Kidney epithelial cell (primary cell): ENCODE results near the gene PRKRIP1. TPM values are rescaled to one million over a fixed set of nuclear protein-coding genes. Genes with fewer than 3 reads are reported as not detected.
"Not testable (repeated sequence)": the region's sequence is repeated elsewhere in the genome, so short reads cannot be mapped to it uniquely, and the experiment has no call there.

Experiments used
- DNase-seq: peaks from one replicate; pipeline ENCODE4 v3.0.0-alpha.2; 2010; ENCODE audit warnings: low read depth
- H3K27me3 ChIP-seq: 2 replicates; pipeline ENCODE4 v1.6.0; 2011; ENCODE audit warnings: low read length; ENCODE audit not compliant: control insufficient read depth, insufficient read depth
- H3K36me3 ChIP-seq: 2 replicates; pipeline ENCODE4 v1.5.1; 2011; ENCODE audit warnings: low read length; ENCODE audit not compliant: control insufficient read depth, insufficient read depth
- H3K4me3 ChIP-seq: 2 replicates; pipeline ENCODE4 v1.5.1; 2011; ENCODE audit warnings: low read depth, mild to moderate bottlenecking, control low read depth, low read length
- CTCF ChIP-seq: IDR thresholded peaks from 2 replicates; pipeline ENCODE4 v1.5.1; 2011; ENCODE audit warnings: mild to moderate bottlenecking, moderate library complexity, low read length, control low read depth, inconsistent platforms; ENCODE audit not compliant: insufficient read depth, poor library complexity, severe bottlenecking
- total RNA-seq: library from RNA; depleted of rRNA; stranded (reverse); fragments of >200 nt; gene quantifications from 2 replicates; pipeline ENCODE4 v1.2.3, GENCODE V29; 2015

The PRKRIP1 gene
- total RNA-seq = 25.3 and 31.5 TPM in 2 replicates

GRCh38 chr7:102395873-102396709 is at the start of gene PRKRIP1:
Gene PRKRIP1, plus strand, starts transcription at chr7:102396363. Its CDS starts 49 bp downstream, at chr7:102396412.
- Histone ChIP-seq H3K27me3 (no peaks in the 10 kb centered on the region), H3K4me3 (peak within 1 kb of the TSS; percentile 82), H3K36me3 (no peaks in the 10 kb centered on the region)
- peak; percentile 85 for DNase-seq
- TF ChIP-seq CTCF = no peak

- not testable (repeated sequence) for H3K27me3 ChIP-seq, H3K4me3 ChIP-seq, DNase-seq, H3K36me3 ChIP-seq
These were observed 49.2 kb upstream of the PRKRIP1 start for GRCh38 chr7:102346983-102347382.

- H3K27me3 ChIP-seq, DNase-seq, H3K4me3 ChIP-seq, H3K36me3 ChIP-seq: not testable (repeated sequence)
These were observed 39.8 kb upstream of the PRKRIP1 start, which contains the start of gene SPDYE6 for GRCh38 chr7:102356344-102356743. Gene SPDYE6, minus strand, starts transcription at chr7:102356444. Its CDS starts 421 bp downstream, at chr7:102356023.

GRCh38 chr7:102363549-102364393 is 32.4 kb upstream of the PRKRIP1 start:
- H3K4me3 ChIP-seq = peak overlapping the region; percentile 59
- not testable (repeated sequence) for H3K27me3 ChIP-seq, H3K36me3 ChIP-seq
- peak; percentile 17 for TF ChIP-seq CTCF
- DNase-seq = peak; percentile 95

GRCh38 chr7:102364394-102364886 is 31.7 kb upstream of the PRKRIP1 start:
- not testable (repeated sequence) for DNase-seq, H3K27me3 ChIP-seq, H3K36me3 ChIP-seq
- H3K4me3 ChIP-seq = peak overlapping the region; percentile 59

GRCh38 chr7:102365390-102365789 is 30.8 kb upstream of the PRKRIP1 start:
- H3K4me3 ChIP-seq = not testable (repeated sequence)

GRCh38 chr7:102370038-102370437 is 26.1 kb upstream of the PRKRIP1 start:
- not testable (repeated sequence) for H3K4me3 ChIP-seq, DNase-seq, H3K36me3 ChIP-seq, H3K27me3 ChIP-seq

More at GRCh38 chr7:102365390-102365789, 30.8 kb upstream of the PRKRIP1 start:
- H3K27me3 ChIP-seq, H3K36me3 ChIP-seq: not testable (repeated sequence)
- peak; percentile 9 for DNase-seq

GRCh38 chr7:102372796-102373195 is 23.4 kb upstream of the PRKRIP1 start:
- H3K4me3 ChIP-seq, DNase-seq, H3K36me3 ChIP-seq, H3K27me3 ChIP-seq: not testable (repeated sequence)
